Activated CD4-positive, alpha-beta memory T cell treated with anti-CD3 and anti-CD28 coated beads, Interleukin-2, amount 10 ng/mL, durations not matched to agents 7 days and 5 days (primary cell): Measurements from ENCODE around the gene PNLDC1. TPM values are rescaled to one million over a fixed set of nuclear protein-coding genes. Genes with fewer than 3 reads are reported as not detected.

Experiments used
- CTCF ChIA-PET: fragments of 350-600 bp; sonication (Branson Sonifier 250); formaldehyde crosslinking; loops from one replicate; lab custom pipeline; 2021; ENCODE audit warnings: antibody characterized with exemption, inconsistent platforms; lab: Charles Lee
- POLR2A ChIA-PET: fragments of 350-600 bp; sonication (Branson Sonifier 250); formaldehyde crosslinking; loops from one replicate; lab custom pipeline; 2021; ENCODE audit warnings: antibody characterized with exemption; lab: Charles Lee
- DNase-seq: peaks from one replicate; pipeline ENCODE4 v3.0.0-alpha.2; 2020
- H3K27ac Mint-ChIP-seq: one replicate; pipeline ENCODE4 v1.8.0; 2021; ENCODE audit warnings: mild to moderate bottlenecking, mixed read lengths
- H3K27me3 Mint-ChIP-seq: one replicate; pipeline ENCODE4 v1.8.0; 2021; ENCODE audit warnings: mixed read lengths
- H3K36me3 Mint-ChIP-seq: one replicate; pipeline ENCODE4 v1.8.0; 2021; ENCODE audit warnings: low read depth, mixed read lengths
- H3K4me1 Mint-ChIP-seq: one replicate; pipeline ENCODE4 v1.8.0; 2021; ENCODE audit warnings: mixed read lengths
- H3K4me3 Mint-ChIP-seq: one replicate; pipeline ENCODE4 v1.8.0; 2021; ENCODE audit warnings: mild to moderate bottlenecking, mixed read lengths
- H3K9me3 Mint-ChIP-seq: one replicate; pipeline ENCODE4 v1.8.0; 2021; ENCODE audit warnings: mixed read lengths
- total RNA-seq, 2 experiments: library from RNA; stranded (reverse); gene quantifications; one replicate each; pipeline ENCODE4 v1.2.3, GENCODE V29; 2021

PNLDC1 gene
- total RNA-seq, 2 experiments from 2014 or later, result 0.25 to 0.35 TPM

DNA sequence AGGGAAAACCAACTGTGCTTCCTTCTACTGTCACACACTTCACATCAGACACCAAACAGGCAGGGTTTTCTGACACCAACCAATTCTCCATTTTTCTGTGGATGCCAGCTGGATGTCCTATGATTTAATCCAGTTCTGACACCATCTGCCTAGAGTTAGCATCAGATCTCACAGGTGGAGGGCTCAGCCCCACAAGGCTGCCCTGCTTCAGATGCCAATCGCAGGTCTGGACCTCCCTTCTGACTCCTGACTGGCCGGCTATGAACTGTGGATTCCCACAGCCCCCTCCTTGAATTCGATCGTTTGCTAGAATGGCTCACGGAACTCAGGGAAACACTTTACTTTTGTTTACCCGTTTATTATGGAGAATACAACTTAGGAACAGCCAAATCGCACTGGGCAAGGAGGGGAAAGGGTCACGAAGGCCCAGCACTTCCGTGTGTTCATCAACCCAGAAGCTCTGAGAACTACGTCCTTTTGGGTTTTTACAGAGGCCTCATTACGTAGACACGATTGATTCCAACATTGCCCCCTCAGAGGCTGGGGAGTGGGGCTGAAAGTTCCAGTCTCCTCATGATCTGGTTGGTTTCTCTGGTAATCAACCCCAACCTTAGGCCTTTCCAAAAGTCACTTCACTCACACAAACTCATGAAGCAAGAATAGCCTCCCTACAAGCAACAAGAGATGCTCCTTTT is 65.3 kb downstream of the PNLDC1 start:
- DNase-seq, result no peak
- no peak overlapping the region for H3K27ac Mint-ChIP-seq
- H3K9me3 Mint-ChIP-seq, result no peaks in the 10 kb centered on the region
- ChIA-PET POLR2A (no interaction called here), CTCF (interaction anchor here (0.7 kb wide), 1 partner anchor 174 kb away, joined by 4 read pairs; no protein-coding TSS in a partner anchor)
- H3K4me3 Mint-ChIP-seq, result no peak overlapping the region
- H3K36me3 Mint-ChIP-seq, result no peaks in the 10 kb centered on the region
- peaks cover 5% of the 10 kb centered on the region for H3K4me1 Mint-ChIP-seq
- peaks cover 9% of the 10 kb centered on the region for H3K27me3 Mint-ChIP-seq

DNA sequence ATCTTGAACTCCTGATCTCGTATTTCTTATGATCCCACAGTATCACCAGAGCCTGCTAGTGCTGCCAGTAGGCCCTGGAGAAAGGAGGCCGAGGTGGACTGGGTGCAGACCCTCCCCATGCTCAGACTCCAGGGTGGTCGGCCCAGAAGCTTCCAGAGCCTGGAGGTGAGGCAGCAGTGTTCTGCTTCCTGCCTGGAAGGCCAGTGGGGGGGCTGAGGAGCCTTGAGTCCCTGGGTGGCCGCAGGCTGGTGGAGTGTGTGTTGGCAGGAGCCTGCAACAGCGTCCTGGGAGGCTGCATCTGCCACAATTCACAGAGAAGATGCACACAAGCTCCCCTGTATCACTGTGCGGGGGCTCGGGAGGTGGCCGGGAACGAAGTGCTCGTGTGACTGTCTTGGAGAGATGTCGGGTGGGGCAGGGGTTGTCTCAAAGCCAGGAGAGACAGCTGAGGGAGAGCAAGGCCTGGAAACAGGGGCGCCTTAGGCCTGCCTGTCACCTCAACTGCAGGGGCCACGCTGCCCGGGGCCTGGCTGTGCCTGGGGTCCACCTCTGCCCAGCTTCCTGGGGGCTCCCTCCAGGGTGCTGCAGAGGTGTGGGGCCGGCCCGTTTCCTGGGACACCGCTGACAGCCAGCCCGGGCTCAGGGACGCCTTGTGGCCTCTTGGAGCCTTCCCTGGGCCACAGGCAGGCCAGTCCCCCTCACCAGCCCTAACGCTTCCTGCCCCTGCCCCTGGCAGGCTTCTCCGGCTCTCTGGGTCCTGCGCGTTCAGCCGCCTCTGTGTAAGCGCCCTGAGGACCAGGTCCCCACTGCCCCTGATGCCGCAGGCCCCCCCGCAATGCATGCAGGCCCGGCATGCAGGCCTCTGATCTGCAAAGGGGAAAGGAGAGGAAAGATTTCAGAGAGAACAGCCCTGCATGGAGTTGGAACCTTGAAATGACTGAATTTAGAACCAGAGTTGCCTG is 66.5 kb downstream of the PNLDC1 start:
- H3K36me3 Mint-ChIP-seq, result no peaks in the 10 kb centered on the region
- peaks cover 5% of the 10 kb centered on the region for H3K4me1 Mint-ChIP-seq
- H3K27ac Mint-ChIP-seq, result no peak overlapping the region
- H3K9me3 Mint-ChIP-seq, result no peaks in the 10 kb centered on the region
- DNase-seq, result no peak
- ChIA-PET POLR2A (no interaction called here), CTCF (no interaction called here)
- no peak overlapping the region for H3K4me3 Mint-ChIP-seq
- peaks cover 6% of the 10 kb centered on the region for H3K27me3 Mint-ChIP-seq

Other genes starting within 250 kb of the PNLDC1 start
- gene SOD2, start 107.0 kb upstream of the PNLDC1 start, total RNA-seq, result 10 to 100 TPM; 76.5 to 84.8 TPM
- gene WTAP, start 72.8 kb upstream of the PNLDC1 start, total RNA-seq, result 100 to 1,000 TPM; 124 TPM
- 100 to 1,000 TPM in 1 of 2 experiments, 10 to 100 TPM in 1; 98.0 to 109 TPM for gene ACAT2, start 38.2 kb upstream of the PNLDC1 start, total RNA-seq
- 100 to 1,000 TPM; 203 to 212 TPM for gene TCP1, start 10.7 kb upstream of the PNLDC1 start, total RNA-seq
- gene MRPL18, start 9.8 kb upstream of the PNLDC1 start, total RNA-seq, result 10 to 100 TPM; 63.6 to 65.8 TPM
- gene MAS1, start 90.7 kb downstream of the PNLDC1 start, total RNA-seq, result not detected
- 10 to 100 TPM; 66.9 to 70.9 TPM for gene IGF2R, start 168.8 kb downstream of the PNLDC1 start, total RNA-seq